GM21390 (cell line): ENCODE results near the gene JAKMIP3.

Experiments
- ATAC-seq: cut with Tn5 transposase; IDR thresholded peaks from one replicate; pipeline ENCODE4 v1.9.1; 2021; ENCODE audit not compliant: unreplicated experiment

Gene JAKMIP3

GRCh38 chr10:132043861-132044695 lies 21.7 kb upstream of the JAKMIP3 start:
- no peak for ATAC-seq

GRCh38 chr10:132044803-132045202 lies 20.9 kb upstream of the JAKMIP3 start:
- no peak for ATAC-seq

- ATAC-seq, result no peak
Measured at GRCh38 chr10:132045324-132045723, 20.4 kb upstream of the JAKMIP3 start.

- no peak for ATAC-seq
Measured at GRCh38 chr10:132047575-132048293, 18.0 kb upstream of the JAKMIP3 start.

GRCh38 chr10:132048294-132048667 lies 17.5 kb upstream of the JAKMIP3 start:
- ATAC-seq, result no peak

GRCh38 chr10:132050191-132050590 lies 15.6 kb upstream of the JAKMIP3 start:
- no peak for ATAC-seq

GRCh38 chr10:132052124-132052523 lies 13.6 kb upstream of the JAKMIP3 start:
- ATAC-seq, result no peak

GRCh38 chr10:132054564-132054963 lies 11.2 kb upstream of the JAKMIP3 start:
- ATAC-seq, result no peak

- no peak for ATAC-seq
Measured at GRCh38 chr10:132055616-132056015, 10.1 kb upstream of the JAKMIP3 start.

- ATAC-seq, result no peak
Measured at GRCh38 chr10:132056663-132057062, 9.1 kb upstream of the JAKMIP3 start.

GRCh38 chr10:132057191-132057681 lies 8.5 kb upstream of the JAKMIP3 start:
- ATAC-seq, result no peak

- ATAC-seq, result no peak
Measured at GRCh38 chr10:132058111-132058745, 7.5 kb upstream of the JAKMIP3 start.

GRCh38 chr10:132058793-132059759 lies 6.7 kb upstream of the JAKMIP3 start:
- ATAC-seq, result no peak

GRCh38 chr10:132059760-132060508 lies 5.8 kb upstream of the JAKMIP3 start:
- no peak for ATAC-seq

GRCh38 chr10:132061030-132061429 lies 4.7 kb upstream of the JAKMIP3 start:
- no peak for ATAC-seq

- no peak for ATAC-seq
Measured at GRCh38 chr10:132061465-132061864, 4.3 kb upstream of the JAKMIP3 start.

- no peak for ATAC-seq
Measured at GRCh38 chr10:132062116-132062515, 3.6 kb upstream of the JAKMIP3 start.

- no peak for ATAC-seq
Measured at GRCh38 chr10:132062641-132063390, 2.9 kb upstream of the JAKMIP3 start.

- no peak for ATAC-seq
Measured at GRCh38 chr10:132063432-132063831, 2.3 kb upstream of the JAKMIP3 start.
